Occipital lobe (tissue), 3 donors: Measurements from ENCODE around the gene YEATS4. TPM values are rescaled to one million over a fixed set of nuclear protein-coding genes. Genes with fewer than 3 reads are reported as not detected.

ENCODE experiments used
- DNase-seq: peaks from one replicate; lab custom pipeline; 2025; lab: John Stamatoyannopoulos, UW
- small RNA-seq: library from RNA; depleted of rRNA; stranded (forward); fragments of <200 nt; gene quantifications from one replicate; pipeline ENCODE3, GENCODE V24; 2014
- total RNA-seq: library from RNA; depleted of rRNA; stranded (reverse); fragments of >200 nt; gene quantifications from one replicate; pipeline ENCODE4 v1.2.3, GENCODE V29; 2014

YEATS4 gene
- total RNA-seq, 1 donor from 2014 or later, result 31.5 TPM

DNA sequence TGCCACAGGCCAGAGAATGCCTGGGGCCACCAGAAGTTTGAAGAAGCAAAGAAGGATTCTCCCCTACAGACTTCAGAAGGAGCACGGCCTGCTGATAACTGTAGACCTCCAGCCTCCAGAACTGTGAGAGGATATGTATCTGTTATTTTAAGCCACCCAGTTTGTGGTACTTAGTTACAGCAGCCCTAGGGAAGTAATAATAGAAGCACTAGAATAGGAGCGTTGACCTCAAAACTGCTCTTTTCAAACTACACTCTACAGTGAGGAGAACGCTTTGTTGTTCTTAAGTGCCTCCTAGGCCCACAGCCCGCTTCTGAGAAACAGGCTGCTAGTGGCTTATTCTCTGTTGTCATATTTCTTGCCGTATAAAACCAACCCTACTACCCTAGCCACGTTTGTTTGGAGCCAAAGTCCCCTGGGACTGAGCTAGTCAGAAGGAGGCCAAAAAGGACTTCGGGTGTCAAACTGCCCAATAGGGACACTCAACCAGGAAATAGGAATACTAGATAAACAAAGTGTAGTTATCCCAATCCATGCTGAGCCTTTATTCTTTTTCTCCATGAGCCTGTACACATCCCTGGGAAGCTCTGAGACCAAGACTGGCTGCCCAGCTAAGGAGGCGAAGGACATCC lies 72.2 kb downstream of the YEATS4 start:
- DNase-seq, result no peak

DNA sequence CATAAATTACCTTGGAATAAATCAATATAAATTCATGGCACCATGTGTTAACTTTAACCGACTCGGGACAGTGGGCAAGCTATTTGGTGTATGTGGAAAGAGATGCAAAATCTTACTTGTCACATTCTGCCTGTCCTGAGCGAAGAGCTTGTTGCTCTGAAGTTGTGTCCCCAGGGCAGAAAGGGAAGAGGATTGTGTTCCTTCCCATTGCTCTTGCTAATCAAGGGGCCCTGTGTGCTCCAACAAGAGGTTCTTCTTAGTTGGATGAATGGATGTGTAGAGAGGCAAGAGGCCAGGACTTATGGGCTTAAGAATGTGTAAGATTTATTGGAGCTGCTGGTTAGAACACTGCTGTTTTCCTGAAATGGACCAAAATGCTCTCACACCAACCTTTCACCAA lies 74.1 kb downstream of the YEATS4 start:
- no peak for DNase-seq

DNA sequence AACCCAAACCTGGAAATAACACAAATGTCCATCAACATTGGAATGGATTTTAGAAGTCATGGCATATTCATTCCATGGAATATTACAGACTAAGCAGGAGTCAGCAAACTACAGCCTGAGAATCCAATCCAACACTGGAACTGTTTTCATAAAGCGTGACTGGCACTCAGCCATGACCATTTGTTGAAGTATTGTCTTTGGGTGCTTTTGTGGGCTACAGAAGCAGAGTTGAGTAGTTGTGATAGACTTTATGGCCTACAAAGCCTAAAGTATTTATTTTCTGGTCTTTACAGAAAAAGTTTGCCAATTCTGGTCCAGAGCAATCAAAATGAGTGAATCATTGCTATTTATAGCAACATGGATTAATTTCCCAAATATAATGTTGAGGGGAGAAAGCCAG lies 76.1 kb downstream of the YEATS4 start:
- DNase-seq, result no peak

GRCh38 chr12:69437073-69437472 lies 77.5 kb downstream of the YEATS4 start:
- DNase-seq, result no peak

DNA sequence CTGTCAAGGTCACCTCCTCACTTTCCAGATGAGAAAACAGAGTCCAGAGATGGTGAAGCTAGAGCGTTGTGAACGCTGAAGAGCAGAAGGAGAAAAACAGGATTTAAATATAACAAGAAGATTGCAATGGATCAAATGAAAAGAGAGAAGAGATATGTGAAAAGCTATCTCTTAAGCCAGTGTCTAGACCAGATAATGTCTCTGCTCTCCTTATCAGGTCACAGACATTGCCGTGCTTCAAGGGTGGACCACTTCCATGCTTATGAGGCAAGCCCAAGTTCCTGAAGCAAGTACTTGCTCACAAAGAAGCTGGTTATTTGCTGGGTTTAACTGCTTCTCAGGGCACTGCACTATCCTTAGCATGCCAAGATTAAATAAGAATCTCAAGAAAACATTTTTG lies 79.0 kb downstream of the YEATS4 start:
- no peak for DNase-seq

DNA sequence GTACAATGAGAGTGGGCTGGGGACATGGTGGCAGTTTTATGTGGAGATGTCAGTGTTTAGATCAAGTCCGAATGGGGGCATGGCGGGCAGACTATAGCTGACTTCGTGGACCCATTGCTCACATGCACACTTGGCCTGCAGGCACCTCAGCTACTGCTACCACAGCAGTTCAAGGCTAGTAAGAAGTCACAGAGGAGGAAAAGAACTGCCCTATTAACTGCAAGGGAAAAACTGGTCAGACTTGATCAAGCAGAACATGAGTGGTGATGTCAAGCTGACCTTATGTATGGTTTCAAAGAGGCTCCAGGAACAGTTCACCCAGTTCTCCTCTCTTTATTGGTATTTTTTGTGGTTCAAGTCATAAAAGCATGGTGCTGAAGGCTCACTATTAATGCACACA lies 80.5 kb downstream of the YEATS4 start:
- no peak for DNase-seq

Small RNA genes lying within 50 kb of the gene (small RNA-seq; reads per million reads assigned to genes)
- gene RN7SL804P, result not detected

Other genes with a start within 250 kb of the YEATS4 start
- gene CPSF6, start 120.2 kb upstream of the YEATS4 start, total RNA-seq, result 113 TPM
- gene LYZ, start 11.4 kb upstream of the YEATS4 start, total RNA-seq, result 4.5 TPM
- 66.8 TPM for gene FRS2, start 110.6 kb downstream of the YEATS4 start, total RNA-seq
- 270 TPM for gene CCT2, start 225.7 kb downstream of the YEATS4 start, total RNA-seq